Measurements from ENCODE around the gene JOSD2. TPM values are rescaled to one million over a fixed set of nuclear protein-coding genes. Genes with fewer than 3 reads are reported as not detected.

The JOSD2 gene
- total and polyA plus RNA-seq, 2 donors (not counting 1 experiment from before 2014, with no cell fraction given), result 25.0 to 32.8 TPM

DNA sequence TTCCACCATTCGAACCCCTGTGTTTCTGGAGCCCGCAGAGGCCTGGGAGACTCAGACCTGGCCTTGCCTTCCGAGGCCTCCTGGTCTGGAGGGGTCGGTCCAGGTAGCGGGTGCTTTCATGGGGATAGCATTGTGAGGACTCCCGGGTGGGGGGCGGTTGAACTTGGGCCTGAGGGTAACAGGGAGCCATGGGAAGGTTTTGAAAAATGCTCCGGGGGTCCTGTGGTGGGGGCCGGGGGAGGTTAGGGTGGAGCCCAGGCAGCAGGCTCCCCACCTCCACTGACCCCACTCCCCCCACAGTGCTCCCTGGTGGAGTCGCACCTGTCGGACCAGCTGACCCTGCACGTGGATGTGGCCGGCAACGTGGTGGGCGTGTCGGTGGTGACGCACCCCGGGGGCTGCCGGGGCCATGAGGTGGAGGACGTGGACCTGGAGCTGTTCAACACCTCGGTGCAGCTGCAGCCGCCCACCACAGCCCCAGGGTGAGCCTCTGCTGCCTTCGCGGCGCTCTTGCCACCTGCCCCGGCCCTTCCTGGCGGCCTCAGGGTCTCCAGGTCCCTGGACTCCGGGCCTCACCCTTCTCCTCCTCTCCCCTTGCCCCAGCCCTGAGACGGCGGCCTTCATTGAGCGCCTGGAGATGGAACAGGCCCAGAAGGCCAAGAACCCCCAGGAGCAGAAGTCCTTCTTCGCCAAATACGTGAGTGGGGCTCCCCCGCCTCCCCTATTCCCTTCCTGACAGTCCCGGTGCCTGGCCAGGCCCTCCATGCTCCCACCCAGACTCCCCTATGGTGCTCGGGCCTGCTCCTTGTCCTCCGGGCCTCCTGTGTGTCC, 30.5 kb downstream of the JOSD2 start:
- Histone ChIP-seq H4K20me1 (ENCODE audit: control insufficient read depth, insufficient read depth, low read length, poor library complexity, severe bottlenecking) (peaks cover 52% of the 10 kb centered on the region), H2AFZ (ENCODE audit: insufficient read depth, low read depth, low read length, poor library complexity, severe bottlenecking) (no peak overlapping the region), H3K9me3 (ENCODE audit: control extremely low read depth in 1 of 3, control insufficient read depth in 2 of 3, insufficient read depth in 1 of 3, low read length in 2 of 3) (peaks cover 0 to 7% (median 0%) of the 10 kb centered on the region in 3 donors), H3K27ac (ENCODE audit: low read length in 2 of 2) (no peak overlapping the region), H3K27me3 (replicated peaks in 1 of 4; ENCODE audit: control extremely low read depth in 1 of 4, control insufficient read depth in 3 of 4, insufficient read depth in 4 of 4, low read length in 3 of 4) (no peaks in the 10 kb centered on the region), H3K36me3 (replicated peaks in 1 of 2; ENCODE audit: control extremely low read depth in 1 of 2, control insufficient read depth in 1 of 2, extremely low read depth in 1 of 2, insufficient read depth in 2 of 2, low read length in 1 of 2) (peaks cover 0 to 53% of the 10 kb centered on the region in 2 experiments), H3K4me3 (ENCODE audit: control extremely low read depth in 1 of 5, extremely low read depth in 1 of 5, insufficient read depth in 1 of 5, low read depth in 2 of 5, low read length in 4 of 5) (no peak overlapping the region), H3K4me1 (ENCODE audit: control insufficient read depth in 2 of 2, insufficient read depth in 2 of 2, low read length in 2 of 2) (peaks cover 14 to 23% of the 10 kb centered on the region in 2 donors), H3K79me2 (ENCODE audit: control insufficient read depth, insufficient read depth, low read length) (peaks cover 45% of the 10 kb centered on the region), H3K9ac (ENCODE audit: low read length) (no peak overlapping the region), H3K4me2 (replicated peaks; ENCODE audit: low read depth, low read length, poor library complexity, severe bottlenecking) (no peak overlapping the region)
- DNase-seq, result no peak
- Mint-ChIP-seq H3K4me1 (peaks cover 26% of the 10 kb centered on the region), H3K27ac (no peak overlapping the region), H3K4me3 (no peak overlapping the region), H3K9me3 (ENCODE audit: insufficient read depth) (no peaks in the 10 kb centered on the region), H3K27me3 (no peaks in the 10 kb centered on the region)
- ChIA-PET POLR2A (no interaction called here), CTCF (no interaction called here)
- intact Hi-C loops (cut with micrococcal nuclease), result no loop called here
- WGBS (ENCODE audit: insufficient coverage), result 92% methylated on average over 31 of the region's 37 CpGs
- TF ChIP-seq, protein P1, sequence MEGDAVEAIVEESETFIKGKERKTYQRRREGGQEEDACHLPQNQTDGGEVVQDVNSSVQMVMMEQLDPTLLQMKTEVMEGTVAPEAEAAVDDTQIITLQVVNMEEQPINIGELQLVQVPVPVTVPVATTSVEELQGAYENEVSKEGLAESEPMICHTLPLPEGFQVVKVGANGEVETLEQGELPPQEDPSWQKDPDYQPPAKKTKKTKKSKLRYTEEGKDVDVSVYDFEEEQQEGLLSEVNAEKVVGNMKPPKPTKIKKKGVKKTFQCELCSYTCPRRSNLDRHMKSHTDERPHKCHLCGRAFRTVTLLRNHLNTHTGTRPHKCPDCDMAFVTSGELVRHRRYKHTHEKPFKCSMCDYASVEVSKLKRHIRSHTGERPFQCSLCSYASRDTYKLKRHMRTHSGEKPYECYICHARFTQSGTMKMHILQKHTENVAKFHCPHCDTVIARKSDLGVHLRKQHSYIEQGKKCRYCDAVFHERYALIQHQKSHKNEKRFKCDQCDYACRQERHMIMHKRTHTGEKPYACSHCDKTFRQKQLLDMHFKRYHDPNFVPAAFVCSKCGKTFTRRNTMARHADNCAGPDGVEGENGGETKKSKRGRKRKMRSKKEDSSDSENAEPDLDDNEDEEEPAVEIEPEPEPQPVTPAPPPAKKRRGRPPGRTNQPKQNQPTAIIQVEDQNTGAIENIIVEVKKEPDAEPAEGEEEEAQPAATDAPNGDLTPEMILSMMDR (IDR thresholded peaks at IDR 0.05), result no peak
- TF ChIP-seq EZH2 (IDR thresholded peaks at IDR 0.05; ENCODE audit: borderline replicate concordance, insufficient read depth, low read depth, low read length, poor library complexity, severe bottlenecking), result no peak
- ATAC-seq (ENCODE audit: low read depth), result no peak

DNA sequence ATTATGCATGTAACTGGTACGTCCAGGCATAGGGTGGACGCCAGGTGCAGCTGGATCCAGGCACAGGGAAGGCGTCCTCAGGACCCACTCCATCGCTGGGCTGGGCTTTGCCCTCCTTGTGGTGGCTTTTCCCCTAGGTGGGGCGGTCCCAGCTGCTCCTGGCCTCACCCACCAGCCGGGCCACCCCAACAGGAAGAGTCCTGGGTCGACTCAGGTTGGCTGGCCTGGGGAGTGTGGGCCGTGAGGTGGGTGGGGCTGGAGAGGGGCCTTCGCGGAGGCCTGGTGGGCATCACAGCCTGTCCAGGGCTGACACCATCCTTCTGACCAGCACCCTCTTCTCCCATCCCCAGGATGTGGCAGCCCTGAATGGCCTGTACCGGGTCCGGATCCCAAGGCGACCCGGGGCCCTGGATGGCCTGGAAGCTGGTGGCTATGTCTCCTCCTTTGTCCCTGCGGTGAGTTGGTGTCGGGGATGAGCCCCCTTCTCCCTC, 31.2 kb downstream of the JOSD2 start:
- WGBS (ENCODE audit: insufficient coverage), result 98% methylated on average over 12 of the region's 16 CpGs
- no peak for DNase-seq
- peaks cover 29% of the 10 kb centered on the region for H3K4me1 Mint-ChIP-seq

More for the DNA sequence above, 31.2 kb downstream of the JOSD2 start:
- no peak overlapping the region for H3K9ac ChIP-seq (ENCODE audit: low read length)
- no peaks in the 10 kb centered on the region for H3K27me3 ChIP-seq (replicated peaks in 1 of 4; ENCODE audit: control extremely low read depth in 1 of 4, control insufficient read depth in 3 of 4, insufficient read depth in 4 of 4, low read length in 3 of 4)
- H3K4me2 ChIP-seq (replicated peaks; ENCODE audit: low read depth, low read length, poor library complexity, severe bottlenecking), result no peak overlapping the region
- H4K20me1 ChIP-seq (ENCODE audit: control insufficient read depth, insufficient read depth, low read length, poor library complexity, severe bottlenecking), result peaks cover 49% of the 10 kb centered on the region
- ATAC-seq (ENCODE audit: low read depth), result no peak
- no peaks in the 10 kb centered on the region for H3K27me3 Mint-ChIP-seq
- no peak overlapping the region for H3K27ac ChIP-seq (ENCODE audit: low read length in 2 of 2)
- intact Hi-C loops (cut with micrococcal nuclease), result no loop called here
- peaks cover 0 to 11% (median 0%) of the 10 kb centered on the region in 3 donors for H3K9me3 ChIP-seq (ENCODE audit: control extremely low read depth in 1 of 3, control insufficient read depth in 2 of 3, insufficient read depth in 1 of 3, low read length in 2 of 3)
- no peak overlapping the region for H2AFZ ChIP-seq (ENCODE audit: insufficient read depth, low read depth, low read length, poor library complexity, severe bottlenecking)
- no peak overlapping the region for H3K4me3 Mint-ChIP-seq
- ChIA-PET CTCF (interaction anchor here (1.1 kb wide), 1 partner anchor 140 kb away, joined by 3 read pairs; no protein-coding TSS in a partner anchor), POLR2A (no interaction called here)
- H3K4me1 ChIP-seq (ENCODE audit: control insufficient read depth in 2 of 2, insufficient read depth in 2 of 2, low read length in 2 of 2), result peaks cover 14 to 23% of the 10 kb centered on the region in 2 donors
- H3K79me2 ChIP-seq (ENCODE audit: control insufficient read depth, insufficient read depth, low read length), result peaks cover 45% of the 10 kb centered on the region
- H3K9me3 Mint-ChIP-seq (ENCODE audit: insufficient read depth), result no peaks in the 10 kb centered on the region
- peaks cover 0 to 50% of the 10 kb centered on the region in 2 experiments for H3K36me3 ChIP-seq (replicated peaks in 1 of 2; ENCODE audit: control extremely low read depth in 1 of 2, control insufficient read depth in 1 of 2, extremely low read depth in 1 of 2, insufficient read depth in 2 of 2, low read length in 1 of 2)
- TF ChIP-seq, protein P1 (IDR thresholded peaks at IDR 0.05), result no peak
- no peak for TF ChIP-seq EZH2 (IDR thresholded peaks at IDR 0.05; ENCODE audit: borderline replicate concordance, insufficient read depth, low read depth, low read length, poor library complexity, severe bottlenecking)
- no peak overlapping the region for H3K4me3 ChIP-seq (ENCODE audit: control extremely low read depth in 1 of 5, extremely low read depth in 1 of 5, insufficient read depth in 1 of 5, low read depth in 2 of 5, low read length in 4 of 5)
- no peak overlapping the region for H3K27ac Mint-ChIP-seq
